Activated CD8-positive, alpha-beta T cell treated with anti-CD3 and anti-CD28 coated beads for 36 hours (primary cell): ENCODE data around the gene SLC26A8. TPM values are rescaled to one million over a fixed set of nuclear protein-coding genes. Genes with fewer than 3 reads are reported as not detected.

ENCODE experiments used
- ATAC-seq: fragments of 200-7000 bp; cut with Tn5 transposase; one replicate; pipeline ENCODE4 v1.10.0; 2021; ENCODE audit warnings: mild to moderate bottlenecking, moderate library complexity
- CTCF ChIA-PET: fragments of 350-600 bp; sonication (Branson Sonifier 250); formaldehyde crosslinking; loops from one replicate; lab custom pipeline; 2021; ENCODE audit warnings: antibody characterized with exemption; lab: Charles Lee
- POLR2A ChIA-PET: fragments of 350-600 bp; sonication (Branson Sonifier 250); formaldehyde crosslinking; loops from one replicate; lab custom pipeline; 2021; ENCODE audit warnings: antibody characterized with exemption; lab: Charles Lee
- DNase-seq: peaks from one replicate; pipeline ENCODE4 v3.0.0-alpha.2; 2020
- H3K27ac Mint-ChIP-seq: one replicate; pipeline ENCODE4 v1.8.0; 2021; ENCODE audit warnings: mild to moderate bottlenecking, mixed read lengths
- H3K27me3 Mint-ChIP-seq: one replicate; pipeline ENCODE4 v1.8.0; 2021; ENCODE audit warnings: mixed read lengths
- H3K36me3 Mint-ChIP-seq: one replicate; pipeline ENCODE4 v1.8.0; 2021; ENCODE audit warnings: low read depth, mixed read lengths
- H3K4me1 Mint-ChIP-seq: one replicate; pipeline ENCODE4 v1.8.0; 2021; ENCODE audit warnings: low read depth, mixed read lengths
- H3K4me3 Mint-ChIP-seq: one replicate; pipeline ENCODE4 v1.8.0; 2021; ENCODE audit warnings: mild to moderate bottlenecking, moderate library complexity, mixed read lengths
- H3K9me3 Mint-ChIP-seq: one replicate; pipeline ENCODE4 v1.8.0; 2021; ENCODE audit warnings: mixed read lengths
- CTCF ChIP-seq: fragments of 200-600 bp; IDR thresholded peaks from one replicate; pipeline ENCODE4 v1.8.0; 2022; ENCODE audit warnings: antibody characterized with exemption, mild to moderate bottlenecking
- intact Hi-C: fragments of 100-400 bp; cut with micrococcal nuclease; formaldehyde crosslinking; loops from one replicate; pipeline ENCODE4 v1.10.0; 2022
- total RNA-seq, 2 experiments: library from RNA; stranded (reverse); gene quantifications; one replicate each; pipeline ENCODE4 v1.2.3, GENCODE V29; 2021

Gene SLC26A8
- total RNA-seq, 2 experiments from 2014 or later: not detected

- Mint-ChIP-seq H3K4me3 (no peak overlapping the region), H3K27me3 (no peaks in the 10 kb centered on the region), H3K36me3 (peaks cover 3% of the 10 kb centered on the region), H3K4me1 (peaks cover 3% of the 10 kb centered on the region), H3K27ac (no peak overlapping the region), H3K9me3 (no peaks in the 10 kb centered on the region)
- DNase-seq (no peak), ATAC-seq (no peak)
- TF ChIP-seq CTCF: no peak
- ChIA-PET CTCF (interaction anchor here (1.2 to 1.4 kb wide), 2 partner anchors 24 to 25 kb away, joined by 3 read pairs; no protein-coding TSS in a partner anchor), POLR2A (interaction anchor here (1.0 kb wide), 1 partner anchor 9 kb away, joined by 3 read pairs; the partner anchor contains the start of gene SRPK1)
- intact Hi-C loops: no loop called here
Measured at GRCh38 chr6:35929601-35930000, 94.8 kb downstream of the SLC26A8 start.

GRCh38 chr6:35926509-35927215 is 97.8 kb downstream of the SLC26A8 start:
- H3K27ac Mint-ChIP-seq: no peak overlapping the region
- CTCF ChIA-PET: interaction anchor here (1.0 kb wide), 1 partner anchor 168 kb away, joined by 4 read pairs; no protein-coding TSS in a partner anchor
- intact Hi-C loops: no loop called here

GRCh38 chr6:35925961-35926360 is 98.5 kb downstream of the SLC26A8 start:
- no peak for TF ChIP-seq CTCF
- ATAC-seq (no peak), DNase-seq (no peak)
- H3K4me1 Mint-ChIP-seq: peaks cover 19% of the 10 kb centered on the region
- CTCF ChIA-PET: interaction anchor here (1.0 kb wide), 1 partner anchor 169 kb away, joined by 4 read pairs; no protein-coding TSS in a partner anchor
- peaks cover 1% of the 10 kb centered on the region for H3K36me3 Mint-ChIP-seq
- no peaks in the 10 kb centered on the region for H3K9me3 Mint-ChIP-seq
- no peak overlapping the region for H3K27ac Mint-ChIP-seq
- no peaks in the 10 kb centered on the region for H3K27me3 Mint-ChIP-seq
- intact Hi-C loops: no loop called here
- H3K4me3 Mint-ChIP-seq: no peak overlapping the region
- POLR2A ChIA-PET: interaction anchor here (1.2 to 1.3 kb wide), 3 partner anchors 15 to 102 kb away, joined by 3 to 4 read pairs (median 3); partner anchors contain the start of gene MAPK14

More at GRCh38 chr6:35926509-35927215, 97.8 kb downstream of the SLC26A8 start:
- Mint-ChIP-seq H3K9me3 (no peaks in the 10 kb centered on the region), H3K4me1 (peaks cover 19% of the 10 kb centered on the region), H3K36me3 (peaks cover 1% of the 10 kb centered on the region), H3K4me3 (no peak overlapping the region), H3K27me3 (no peaks in the 10 kb centered on the region)
- no peak for TF ChIP-seq CTCF
- no peak for DNase-seq
- no peak for ATAC-seq
- POLR2A ChIA-PET: interaction anchor here (0.6 to 1.3 kb wide), 4 partner anchors 16 to 102 kb away, joined by 3 to 4 read pairs (median 4); partner anchors contain the start of gene MAPK14

- Mint-ChIP-seq H3K36me3 (peaks cover 10% of the 10 kb centered on the region), H3K27ac (no peak overlapping the region), H3K9me3 (no peaks in the 10 kb centered on the region), H3K27me3 (no peaks in the 10 kb centered on the region), H3K4me3 (no peak overlapping the region), H3K4me1 (peaks cover 20% of the 10 kb centered on the region)
- intact Hi-C loops: no loop called here
- no peak for TF ChIP-seq CTCF
- DNase-seq: no peak
- ChIA-PET POLR2A (no interaction called here), CTCF (no interaction called here)
- no peak for ATAC-seq
Measured at GRCh38 chr6:35924146-35924545, 100.3 kb downstream of the SLC26A8 start.

GRCh38 chr6:35922139-35922554 is 102.3 kb downstream of the SLC26A8 start:
- H3K4me3 Mint-ChIP-seq: peak overlapping the region; percentile 91

More at GRCh38 chr6:35922139-35922554, 102.3 kb downstream of the SLC26A8 start:
- Mint-ChIP-seq H3K27me3 (no peaks in the 10 kb centered on the region), H3K4me1 (peaks cover 36% of the 10 kb centered on the region), H3K27ac (no peak overlapping the region), H3K9me3 (no peaks in the 10 kb centered on the region), H3K36me3 (peaks cover 23% of the 10 kb centered on the region)
- ChIA-PET CTCF (interaction anchor here (1.2 to 1.5 kb wide), 3 partner anchors 11 to 106 kb away, joined by 3 read pairs; partner anchors contain the start of gene MAPK14), POLR2A (interaction anchor here (0.9 to 2.3 kb wide), 4 partner anchors 12 to 106 kb away, joined by 3 to 9 read pairs (median 4); no protein-coding TSS in a partner anchor)
- ATAC-seq: no peak
- no peak for TF ChIP-seq CTCF
- DNase-seq: no peak
- intact Hi-C loops: no loop called here
